Regular cardiac myocyte (primary cell): ENCODE measurements around the gene SPINDOC. TPM values are rescaled to one million over a fixed set of nuclear protein-coding genes. Genes with fewer than 3 reads are reported as not detected.

ENCODE experiments used
- total RNA-seq: library from RNA; depleted of rRNA; stranded (reverse); fragments of >200 nt; gene quantifications from 2 replicates; pipeline ENCODE4 v1.2.3, GENCODE V29; 2014

The SPINDOC gene
- 8.2 and 22.4 TPM in 2 replicates for total RNA-seq

GRCh38 chr11:63813035-63813562, at the start of gene SPINDOC:
Gene SPINDOC, plus strand, starts transcription at chr11:63813456. Its CDS starts 231 bp downstream, at chr11:63813687.

GRCh38 chr11:63768237-63769041, 44.8 kb upstream of the SPINDOC start, which contains the start of gene ZFTA:
Gene ZFTA, minus strand, starts transcription at chr11:63768775. Its CDS starts 153 bp downstream, at chr11:63768622.

GRCh38 chr11:63838678-63839507, 25.6 kb downstream of the SPINDOC start, which contains the start of gene MARK2:
Gene MARK2, plus strand, starts transcription at chr11:63839110. Its CDS starts 397 bp downstream, at chr11:63839507.

Other genes with a start within 250 kb of the SPINDOC start
- gene PLAAT3, start 199.0 kb upstream of the SPINDOC start, total RNA-seq, result 9.0 and 24.2 TPM in 2 replicates
- 119 and 125 TPM in 2 replicates for gene ATL3, start 142.1 kb upstream of the SPINDOC start, total RNA-seq
- gene RTN3, start 132.0 kb upstream of the SPINDOC start, total RNA-seq, result 69.8 and 77.0 TPM in 2 replicates
- gene ZFTA, start 44.7 kb upstream of the SPINDOC start, total RNA-seq, result 9.9 and 24.3 TPM in 2 replicates
- 5.4 and 12.7 TPM in 2 replicates for gene MARK2, start 25.7 kb downstream of the SPINDOC start, total RNA-seq
- gene RCOR2, start 103.7 kb downstream of the SPINDOC start, total RNA-seq, result 1.3 and 1.7 TPM in 2 replicates
- gene NAA40, start 125.5 kb downstream of the SPINDOC start, total RNA-seq, result 5.9 and 10.9 TPM in 2 replicates
- 283 and 342 TPM in 2 replicates for gene COX8A, start 161.2 kb downstream of the SPINDOC start, total RNA-seq
- 47.6 and 92.2 TPM in 2 replicates for gene OTUB1, start 173.0 kb downstream of the SPINDOC start, total RNA-seq
- not detected in 2 replicates for gene FLRT1, start 222.5 kb downstream of the SPINDOC start, total RNA-seq